GM12892 (cell line): ENCODE data around the gene RPUSD1.

Experiments used
- POLR2A ChIP-seq: IDR thresholded peaks from 2 replicates; pipeline ENCODE4 v1.6.1; 2011; ENCODE audit warnings: low read depth, low read length, control low read depth
- POLR2AphosphoS5 ChIP-seq: IDR thresholded peaks from 2 replicates; pipeline ENCODE4 v1.6.1; 2011; ENCODE audit warnings: low read depth, low read length, control low read depth

DNA sequence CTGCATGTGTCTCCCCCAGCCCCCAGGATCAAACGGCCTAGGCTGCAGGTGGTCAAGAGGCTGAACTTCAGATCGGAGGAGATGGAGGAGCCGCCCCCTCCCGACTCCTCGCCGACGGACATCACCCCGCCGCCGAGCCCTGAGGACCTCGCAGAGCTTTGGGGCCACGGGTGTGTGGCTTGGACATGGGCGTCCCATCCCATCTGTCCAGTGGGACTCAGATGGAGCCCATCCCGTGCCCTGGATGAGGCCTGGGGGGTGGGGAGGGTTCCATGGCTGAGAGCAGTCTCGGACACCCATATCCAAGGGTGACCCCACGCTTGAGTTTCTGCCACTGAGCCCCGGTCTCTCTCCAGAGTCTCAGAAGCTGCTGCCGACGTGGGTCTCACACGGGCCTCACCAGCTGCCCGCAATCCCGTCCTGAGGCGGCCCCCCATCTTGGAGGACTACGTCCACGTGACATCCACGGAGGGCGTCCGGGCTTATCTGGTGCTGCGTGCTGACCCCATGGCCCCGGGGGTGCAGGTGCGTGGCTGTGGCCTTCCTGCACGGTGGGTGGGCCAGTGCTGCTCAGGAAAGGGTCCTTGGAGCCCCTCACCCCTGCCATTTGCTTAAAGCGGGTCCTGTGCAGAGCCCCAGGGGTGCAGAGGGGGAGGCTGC is 1.1 kb upstream of the RPUSD1 start:
- TF ChIP-seq POLR2AphosphoS5 (no peak), POLR2A (no peak)
